Upper lobe of left lung (tissue), 6 donors: Measurements from ENCODE around the gene DNAJB6. TPM values are rescaled to one million over a fixed set of nuclear protein-coding genes. Genes with fewer than 3 reads are reported as not detected.

Experiments
- ATAC-seq, 2 donors: fragments of 200-7000 bp; cut with Tn5 transposase; one replicate each; pipeline ENCODE4 v1.9.1; 2022; ENCODE audit warnings: mild to moderate bottlenecking in 2 of 2, moderate library complexity in 2 of 2; ENCODE audit not compliant: low FRiP score in 2 of 2
- DNase-seq, 2 donors: peaks; one replicate each; pipeline ENCODE4 v3.0.0-alpha.2; 2019 to 2020
- H3K27ac ChIP-seq, 4 donors: fragments of 200-600 bp; sonication (generic); one replicate each; pipeline ENCODE4 v1.5.1; 2016 to 2019
- H3K27me3 ChIP-seq, 4 donors: fragments of 200-600 bp; sonication (generic); one replicate each; pipeline ENCODE4 v1.5.1; 2017 to 2019
- H3K36me3 ChIP-seq, 4 donors: fragments of 200-600 bp; sonication (generic); one replicate each; pipeline ENCODE4 v1.5.1; 2016 to 2019
- H3K4me1 ChIP-seq, 4 donors: fragments of 200-600 bp; sonication (generic); one replicate each; pipeline ENCODE4 v1.5.1; 2018 to 2019
- H3K4me3 ChIP-seq, 4 donors: fragments of 200-600 bp; sonication (generic); one replicate each; pipeline ENCODE4 v1.5.1; 2017 to 2019; ENCODE audit warnings: mild to moderate bottlenecking in 2 of 4, moderate library complexity in 1 of 4
- H3K9me3 ChIP-seq, 4 donors: fragments of 200-600 bp; sonication (generic); one replicate each; pipeline ENCODE4 v1.5.1; 2018 to 2019
- EP300 ChIP-seq, 4 donors: sonication (generic); formaldehyde crosslinking; IDR thresholded peaks; one replicate each; pipeline ENCODE4 v1.5.1; 2017; ENCODE audit warnings: antibody characterized with exemption in 4 of 4, control low read depth in 2 of 4
- POLR2A ChIP-seq, 4 donors: fragments of 450-650 bp; IDR thresholded peaks; one replicate each; pipeline ENCODE4 v1.5.1; 2016 to 2017; ENCODE audit warnings: antibody characterized with exemption in 4 of 4, mild to moderate bottlenecking in 2 of 4
- POLR2AphosphoS5 ChIP-seq, 2 donors: sonication (generic); formaldehyde crosslinking; IDR thresholded peaks; one replicate each; pipeline ENCODE4 v1.5.1; 2017; ENCODE audit warnings: antibody characterized with exemption in 2 of 2
- WGBS, 2 donors: methylation state at CpG; one replicate each; pipeline ENCODE4 v1.1.5; 2017 to 2018; 5-methylcytosine and 5-hydroxymethylcytosine counted together
- total RNA-seq, 6 donors: library from RNA; depleted of rRNA in 4 of 6; stranded (reverse); fragments of >200 nt in 4 of 6; gene quantifications; one replicate each; pipeline versions ENCODE4 v1.1.0 to v1.2.1, GENCODE V29; 2016 to 2021
- TF ChIP-seq, protein P1 (sequence below), 6 experiments: fragments of 450-650 bp in 4 of 6; fragments of 200-600 bp in 2 of 6; sonication (generic) in 2 of 6; IDR thresholded peaks; one replicate each; pipeline ENCODE4 v1.5.1; 2016 to 2019; ENCODE audit warnings: antibody characterized with exemption in 6 of 6
- donor health status: DM: no; HTN: no; CAD: no; lungs with moderate emphysema.
- donor health status: DM: no; HTN: yes; CAD: no; lungs with severe emphysema.

DNAJB6 gene
- total RNA-seq, 6 donors from 2014 or later, result 64.1 to 99.6 (median 83.0) TPM

DNA sequence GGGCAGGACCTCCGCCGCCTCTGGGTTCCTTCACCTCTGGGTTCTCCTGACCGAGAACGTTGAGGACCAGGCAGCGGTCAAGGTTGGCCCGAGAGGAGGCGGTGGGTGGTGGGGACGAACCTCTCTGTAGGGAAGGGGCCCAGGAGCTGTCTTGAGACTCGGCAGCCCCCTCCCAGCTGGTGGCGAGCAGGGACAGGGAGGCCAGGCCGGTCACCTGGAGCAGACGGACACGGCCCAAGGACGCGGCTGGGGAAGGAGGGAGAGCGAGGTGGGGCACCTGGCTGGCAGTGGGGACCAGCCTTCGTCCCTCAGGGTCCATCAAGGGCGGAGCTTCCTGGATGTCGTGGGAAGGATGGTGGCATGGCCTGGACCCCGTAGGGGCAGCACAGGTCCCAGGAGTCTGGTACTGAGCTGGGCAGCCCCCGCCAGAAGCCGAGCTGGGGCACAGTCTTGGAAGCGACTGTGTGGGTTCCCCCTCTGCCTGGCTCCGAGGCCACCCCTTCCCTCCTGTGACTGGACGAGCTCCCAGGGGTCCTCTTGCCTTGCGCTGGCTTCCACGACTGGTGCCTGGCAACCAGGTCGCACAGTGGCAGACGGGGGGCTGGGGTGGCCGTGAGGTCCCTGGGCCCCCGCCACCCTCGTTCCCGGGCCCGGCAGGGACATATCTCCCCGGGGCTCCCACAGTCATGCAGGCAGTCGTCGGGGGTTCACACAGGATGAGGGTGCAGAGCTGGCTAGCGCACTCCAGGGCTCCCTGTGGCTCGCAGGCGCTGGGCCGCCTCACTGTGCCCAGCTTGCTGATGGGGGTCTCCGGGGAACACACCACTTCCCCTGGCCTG is 89.9 kb downstream of the DNAJB6 start:
- H3K36me3 ChIP-seq, result peaks cover 0 to 7% (median 0%) of the 10 kb centered on the region in 4 donors
- H3K27me3 ChIP-seq, result no peaks in the 10 kb centered on the region
- WGBS, 2 donors, result 83 to 86% methylated on average over 18 to 32 of the region's 42 CpGs

DNA sequence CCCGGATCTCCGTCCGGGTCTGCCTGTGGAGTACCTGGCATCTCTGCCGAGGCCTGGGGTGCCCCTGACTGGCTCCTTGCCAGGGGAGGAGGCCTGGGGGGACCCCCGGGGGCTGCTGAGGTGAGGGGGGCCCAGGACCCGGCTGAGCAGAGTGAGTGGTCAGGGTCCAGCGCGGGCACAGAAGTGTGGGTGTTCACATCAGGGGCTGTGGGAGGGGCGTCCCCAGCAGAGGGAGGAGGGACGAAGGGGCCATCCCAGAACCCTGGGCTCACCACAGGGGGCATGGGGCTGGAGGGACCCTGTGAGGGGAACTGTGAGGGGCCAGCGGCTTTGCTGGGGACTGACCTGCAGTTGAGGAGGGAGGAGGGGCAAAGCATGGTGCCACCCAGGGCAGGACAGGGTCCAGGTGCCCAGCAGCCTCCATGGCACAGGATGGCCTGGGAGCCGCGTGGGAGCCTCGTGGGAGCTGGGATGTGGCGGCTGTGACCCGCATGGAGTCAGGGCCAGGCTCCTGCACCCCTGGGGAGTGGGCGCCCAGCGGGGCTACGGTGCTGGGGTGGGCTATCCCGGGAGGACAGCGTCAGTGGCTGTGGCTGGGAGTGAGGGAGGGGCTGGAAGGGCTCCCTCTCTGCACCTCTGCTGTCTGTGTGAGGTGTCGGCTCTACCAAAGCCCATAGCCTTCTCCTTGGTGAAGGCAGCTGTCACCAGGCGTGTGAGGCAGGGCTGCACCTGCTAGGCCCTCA is 91.2 kb downstream of the DNAJB6 start:
- Histone ChIP-seq H3K4me1 (peaks cover 7 to 10% (median 8%) of the 10 kb centered on the region in 4 donors), H3K36me3 (no peaks in the 10 kb centered on the region), H3K4me3 (no peak overlapping the region), H3K9me3 (no peaks in the 10 kb centered on the region), H3K27ac (no peak overlapping the region), H3K27me3 (no peaks in the 10 kb centered on the region)
- 85 to 91% methylated on average over 13 to 23 of the region's 23 CpGs for WGBS, 2 donors
- DNase-seq (no peak), ATAC-seq (no peak)
- no peak for TF ChIP-seq EP300 (IDR thresholded peaks at IDR 0.05)
- TF ChIP-seq, protein P1, sequence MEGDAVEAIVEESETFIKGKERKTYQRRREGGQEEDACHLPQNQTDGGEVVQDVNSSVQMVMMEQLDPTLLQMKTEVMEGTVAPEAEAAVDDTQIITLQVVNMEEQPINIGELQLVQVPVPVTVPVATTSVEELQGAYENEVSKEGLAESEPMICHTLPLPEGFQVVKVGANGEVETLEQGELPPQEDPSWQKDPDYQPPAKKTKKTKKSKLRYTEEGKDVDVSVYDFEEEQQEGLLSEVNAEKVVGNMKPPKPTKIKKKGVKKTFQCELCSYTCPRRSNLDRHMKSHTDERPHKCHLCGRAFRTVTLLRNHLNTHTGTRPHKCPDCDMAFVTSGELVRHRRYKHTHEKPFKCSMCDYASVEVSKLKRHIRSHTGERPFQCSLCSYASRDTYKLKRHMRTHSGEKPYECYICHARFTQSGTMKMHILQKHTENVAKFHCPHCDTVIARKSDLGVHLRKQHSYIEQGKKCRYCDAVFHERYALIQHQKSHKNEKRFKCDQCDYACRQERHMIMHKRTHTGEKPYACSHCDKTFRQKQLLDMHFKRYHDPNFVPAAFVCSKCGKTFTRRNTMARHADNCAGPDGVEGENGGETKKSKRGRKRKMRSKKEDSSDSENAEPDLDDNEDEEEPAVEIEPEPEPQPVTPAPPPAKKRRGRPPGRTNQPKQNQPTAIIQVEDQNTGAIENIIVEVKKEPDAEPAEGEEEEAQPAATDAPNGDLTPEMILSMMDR (IDR thresholded peaks at IDR 0.05), result no peak
- no peak for TF ChIP-seq POLR2A (IDR thresholded peaks at IDR 0.05)
- no peak for TF ChIP-seq POLR2AphosphoS5 (IDR thresholded peaks at IDR 0.05)

More for the DNA sequence above, 89.9 kb downstream of the DNAJB6 start:
- Histone ChIP-seq H3K4me3 (no peak overlapping the region), H3K4me1 (no peaks in the 10 kb centered on the region), H3K27ac (no peak overlapping the region), H3K9me3 (no peaks in the 10 kb centered on the region)
- DNase-seq, result no peak
- peak in 1 of 2 donors; percentile 3 for ATAC-seq
- TF ChIP-seq POLR2AphosphoS5 (IDR thresholded peaks at IDR 0.05), result no peak
- no peak for TF ChIP-seq POLR2A (IDR thresholded peaks at IDR 0.05)
- TF ChIP-seq, protein P1 (IDR thresholded peaks at IDR 0.05), result no peak
- TF ChIP-seq EP300 (IDR thresholded peaks at IDR 0.05), result no peak

DNA sequence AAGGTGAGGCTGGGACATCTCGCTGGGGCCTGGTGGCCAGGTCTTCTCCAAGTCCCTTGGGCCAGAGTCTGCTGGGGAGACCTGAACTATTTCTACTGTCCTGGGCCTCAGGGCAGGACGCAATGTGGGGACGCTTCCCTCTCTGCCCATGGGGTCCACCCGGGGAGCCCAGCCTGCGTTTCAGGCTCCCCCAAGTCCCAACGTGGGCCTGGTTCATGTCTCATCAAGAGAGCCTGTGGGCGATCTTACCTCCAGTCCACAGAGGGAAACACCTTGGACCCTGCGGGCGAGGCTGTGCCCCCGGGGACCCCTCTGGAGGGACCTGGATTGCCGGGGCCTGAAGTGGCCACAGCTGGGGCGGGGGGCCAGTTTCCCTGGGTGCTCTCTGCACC is 91.7 kb downstream of the DNAJB6 start:
- Histone ChIP-seq H3K27me3 (no peaks in the 10 kb centered on the region), H3K27ac (no peak overlapping the region), H3K4me1 (peaks cover 8 to 12% (median 9%) of the 10 kb centered on the region in 4 donors), H3K36me3 (no peaks in the 10 kb centered on the region), H3K4me3 (no peak overlapping the region), H3K9me3 (no peaks in the 10 kb centered on the region)
- TF ChIP-seq POLR2A (IDR thresholded peaks at IDR 0.05) (no peak), EP300 (IDR thresholded peaks at IDR 0.05) (no peak), POLR2AphosphoS5 (IDR thresholded peaks at IDR 0.05) (no peak)
- TF ChIP-seq, protein P1 (IDR thresholded peaks at IDR 0.05), result no peak
- ATAC-seq (no peak), DNase-seq (no peak)
- WGBS, 2 donors, result 83 to 90% methylated on average over 3 to 12 of the region's 12 CpGs

DNA sequence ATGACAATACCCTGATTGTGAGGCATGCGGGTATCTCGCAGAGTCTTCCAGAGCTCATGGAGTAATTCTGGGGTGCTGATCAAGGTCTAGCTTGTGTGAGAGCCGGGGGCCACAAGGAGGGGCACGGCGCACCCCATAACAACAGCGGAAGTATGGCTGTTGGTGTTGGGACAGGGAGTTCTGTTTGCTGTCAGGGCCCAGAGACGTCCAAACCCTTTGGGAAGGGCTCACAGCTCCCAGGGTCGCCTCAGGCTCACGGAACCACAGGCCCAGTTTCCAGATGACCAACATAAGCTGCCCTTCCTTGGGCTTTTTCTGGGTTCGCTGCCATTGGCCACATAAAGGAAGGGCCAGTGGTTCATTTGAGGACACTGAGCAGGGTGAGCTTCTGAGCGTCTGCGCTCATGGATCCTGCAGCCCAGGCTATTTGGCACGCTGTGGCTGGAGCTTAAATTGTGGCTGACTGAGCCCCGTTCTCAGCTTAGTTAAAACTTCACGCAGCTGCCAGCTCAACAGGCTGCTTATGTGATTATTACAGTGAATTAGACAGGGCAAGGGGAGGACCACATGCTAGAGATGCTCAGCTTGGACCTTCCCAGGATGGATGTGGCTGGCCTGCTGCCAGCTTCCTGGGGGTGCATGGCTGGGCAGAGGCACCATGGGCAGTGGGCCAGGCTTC is 92.3 kb downstream of the DNAJB6 start:
- no peak for ATAC-seq
- TF ChIP-seq POLR2AphosphoS5 (IDR thresholded peaks at IDR 0.05) (no peak), POLR2A (IDR thresholded peaks at IDR 0.05) (no peak), EP300 (IDR thresholded peaks at IDR 0.05) (no peak)
- TF ChIP-seq, protein P1 (IDR thresholded peaks at IDR 0.05), result no peak
- peaks cover 8 to 12% (median 9%) of the 10 kb centered on the region in 4 donors for H3K4me1 ChIP-seq
- DNase-seq, result no peak
- H3K36me3 ChIP-seq, result no peaks in the 10 kb centered on the region
- 91 to 92% methylated on average over 12 to 15 of the region's 15 CpGs for WGBS, 2 donors
- no peak overlapping the region for H3K4me3 ChIP-seq
- H3K9me3 ChIP-seq, result no peaks in the 10 kb centered on the region
- H3K27ac ChIP-seq, result no peak overlapping the region
- no peaks in the 10 kb centered on the region for H3K27me3 ChIP-seq
